NCI-H82 (cell line): ENCODE measurements around the gene GDF11.

ENCODE experiments used
- DNase-seq: peaks from one replicate; lab custom pipeline; 2025; lab: John Stamatoyannopoulos, UW

The GDF11 gene

DNA sequence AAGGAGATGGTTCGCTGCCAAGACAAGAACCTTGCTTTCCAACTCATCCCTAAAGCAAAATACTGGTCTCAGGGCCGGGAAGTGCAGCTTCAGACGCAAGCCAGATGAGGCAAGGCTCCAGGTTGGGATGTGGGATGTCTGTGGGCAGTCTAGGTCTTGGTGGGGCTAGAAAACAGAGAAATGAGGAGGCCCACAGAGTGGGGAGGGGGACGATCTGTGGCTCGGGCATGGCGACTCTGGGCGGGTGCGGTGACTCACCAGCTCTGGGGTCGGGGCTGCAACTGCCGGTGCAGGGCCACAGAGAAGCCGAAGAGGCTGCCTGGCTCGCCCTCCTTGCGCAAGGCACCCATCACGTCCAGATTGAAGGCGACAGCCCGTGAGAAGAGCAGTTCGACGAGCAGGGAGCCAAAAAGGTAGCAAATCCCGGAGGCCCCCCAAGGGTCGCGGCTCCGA is 35.7 kb upstream of the GDF11 start:
- no peak for DNase-seq

DNA sequence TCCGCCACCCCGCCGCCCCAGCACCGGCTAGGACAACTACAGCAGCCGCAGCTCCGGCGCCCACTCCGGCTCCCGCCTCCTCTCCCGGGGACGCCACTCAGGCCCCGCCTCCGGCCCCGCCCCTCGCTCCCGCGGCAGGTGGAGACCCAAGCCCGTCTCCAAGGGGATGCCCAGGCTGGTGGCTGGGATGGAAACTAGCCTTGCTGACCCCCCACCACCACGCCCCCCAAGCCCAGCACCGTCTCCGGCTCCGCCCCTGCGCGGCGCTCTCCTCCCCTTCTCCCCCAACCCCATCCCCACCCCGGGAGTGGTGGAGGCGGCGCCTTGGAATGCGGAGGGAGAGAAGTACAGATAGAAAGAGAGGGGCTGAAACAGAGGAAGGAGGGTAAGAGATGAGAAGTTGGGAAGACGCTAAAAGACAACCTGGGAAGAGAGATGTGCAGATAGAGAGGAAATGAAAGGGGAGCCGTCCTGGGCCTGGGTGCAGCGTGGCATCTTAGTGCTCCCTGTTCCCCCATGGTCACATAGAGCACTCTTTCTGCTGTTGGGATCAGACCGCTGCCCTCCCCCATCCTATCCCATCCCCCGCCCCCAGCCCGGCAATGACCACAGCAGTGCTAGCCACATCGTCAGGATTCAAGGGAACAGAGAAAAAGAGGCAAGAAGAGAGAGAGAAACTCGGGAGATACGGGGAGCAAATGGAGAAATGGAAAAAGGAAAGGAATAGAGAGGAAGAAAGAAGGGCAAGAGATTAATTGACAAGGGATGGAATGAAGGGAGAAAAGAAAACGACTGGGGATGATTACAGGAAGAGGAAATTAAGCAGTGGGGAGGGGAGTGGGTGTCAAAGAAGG is 34.9 kb upstream of the GDF11 start, which contains the start of gene ITGA7:
Gene ITGA7 (minus strand): TSS at position 64 of the 854 bp plus-strand sequence. CDS start 222 bp downstream, outside the sequence.
- DNase-seq = peak; percentile 83

DNA sequence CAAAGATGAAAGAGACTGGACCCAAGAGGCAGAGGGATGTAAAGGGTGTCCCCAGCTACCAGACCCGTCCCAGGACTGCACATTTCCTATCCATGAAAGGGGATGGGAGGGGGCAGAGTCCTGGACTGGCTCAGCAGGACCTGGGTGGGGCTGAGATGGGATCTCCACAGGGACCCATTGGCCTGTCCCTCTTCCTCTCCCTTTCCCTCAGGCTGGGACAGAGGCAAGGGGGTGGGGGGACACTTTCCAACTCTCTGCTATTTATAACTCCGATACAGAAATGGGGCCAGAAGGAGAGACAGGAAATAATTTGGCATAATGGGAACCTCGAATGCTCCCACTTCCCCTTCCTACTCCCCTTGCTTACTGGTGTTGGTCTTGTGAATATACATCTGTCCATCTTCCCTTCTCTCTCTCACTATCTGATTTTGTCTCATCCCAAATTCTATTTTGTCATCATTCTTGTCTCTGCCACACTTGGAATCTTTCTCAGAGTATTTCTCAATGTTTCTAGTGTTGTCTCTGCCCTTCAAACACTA is 34.2 kb upstream of the GDF11 start:
- DNase-seq = no peak

DNA sequence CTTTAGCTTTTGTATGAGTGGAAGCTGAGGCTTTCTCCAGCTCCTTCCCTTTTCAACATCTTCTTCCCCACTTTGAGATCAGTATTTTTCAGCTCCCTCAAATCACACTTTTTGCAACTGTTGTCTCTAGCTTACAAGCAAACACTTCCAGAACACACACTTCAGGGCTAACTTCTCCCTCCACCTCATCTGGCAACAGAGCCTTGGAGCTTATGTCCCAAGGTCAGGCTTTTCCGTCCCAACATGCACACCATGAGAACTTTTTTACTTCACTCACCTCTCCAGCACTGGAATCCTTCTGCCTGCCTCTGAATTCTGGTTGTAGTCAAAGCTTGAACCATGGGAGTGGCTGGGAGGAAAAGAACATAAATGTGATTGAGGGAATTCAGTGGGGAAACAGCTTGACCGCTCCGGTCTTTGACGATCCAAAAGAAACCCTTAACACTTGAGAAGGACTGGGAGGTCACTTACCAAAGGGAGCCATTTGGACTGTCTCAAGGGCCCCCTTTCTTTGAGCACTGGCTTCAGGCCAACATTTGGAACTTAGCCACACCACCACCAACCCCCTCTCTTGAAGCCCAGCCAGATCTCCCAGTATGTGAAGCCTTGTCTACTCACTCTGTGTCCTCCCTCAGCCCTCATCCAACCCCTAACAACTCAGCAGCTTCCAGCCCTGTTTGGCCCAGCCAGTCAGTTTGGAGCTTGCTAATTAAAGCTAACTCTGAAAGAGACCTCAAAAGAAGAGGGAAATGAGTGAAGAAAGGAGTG is 31.0 kb upstream of the GDF11 start:
- no peak for DNase-seq

DNA sequence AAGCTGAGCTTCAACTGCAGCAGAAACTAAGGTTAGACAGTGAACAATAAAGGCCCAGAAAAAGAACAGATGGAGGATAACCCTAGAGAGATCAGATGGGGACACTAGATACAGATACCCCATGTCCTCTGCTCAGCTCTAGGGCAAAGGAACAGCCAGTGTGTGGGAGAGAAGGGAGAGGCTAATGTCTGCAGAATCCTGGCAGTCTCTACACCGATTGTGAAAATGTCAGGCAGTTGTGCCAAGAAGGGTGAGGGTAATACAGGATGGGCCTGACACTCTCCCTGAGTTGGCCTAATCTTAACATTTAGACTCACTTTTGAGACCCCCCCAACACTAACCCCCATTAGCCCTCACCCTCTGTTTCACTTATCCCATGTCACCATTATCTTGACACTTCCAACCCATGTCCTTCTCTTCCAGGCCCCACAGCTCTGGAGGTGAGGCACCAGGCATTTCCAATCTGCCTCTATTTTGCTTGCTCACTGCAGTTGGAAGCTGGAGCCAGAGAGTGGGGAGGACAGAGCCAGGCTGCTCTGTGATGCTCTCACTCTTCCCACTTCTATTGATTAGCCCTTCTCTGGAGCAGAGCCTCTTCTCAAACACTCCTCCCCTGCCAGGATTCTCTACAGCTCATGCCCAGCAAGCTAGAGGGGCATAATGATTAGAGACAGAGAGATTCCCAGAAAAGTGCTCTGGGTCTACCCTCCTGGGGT is 30.1 kb upstream of the GDF11 start:
- DNase-seq = no peak

DNA sequence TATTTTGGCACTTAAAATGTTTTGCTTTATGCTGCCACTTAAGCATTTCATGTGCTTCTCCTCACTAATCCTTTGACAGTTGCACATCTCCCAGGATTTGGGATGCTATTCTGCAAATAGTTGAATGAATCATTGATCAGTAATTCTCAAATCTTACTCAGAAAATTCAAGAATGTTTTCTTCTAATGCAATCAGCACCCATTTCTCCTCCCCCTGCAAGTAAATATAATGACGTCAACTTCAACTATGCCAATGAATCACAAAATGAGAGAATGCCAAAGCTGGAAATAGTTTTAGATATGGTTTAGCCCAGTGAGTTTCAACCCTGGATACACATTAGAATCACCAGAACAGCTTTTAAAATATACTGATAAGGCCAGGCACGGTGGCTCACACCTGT is 29.2 kb upstream of the GDF11 start:
- no peak for DNase-seq

DNA sequence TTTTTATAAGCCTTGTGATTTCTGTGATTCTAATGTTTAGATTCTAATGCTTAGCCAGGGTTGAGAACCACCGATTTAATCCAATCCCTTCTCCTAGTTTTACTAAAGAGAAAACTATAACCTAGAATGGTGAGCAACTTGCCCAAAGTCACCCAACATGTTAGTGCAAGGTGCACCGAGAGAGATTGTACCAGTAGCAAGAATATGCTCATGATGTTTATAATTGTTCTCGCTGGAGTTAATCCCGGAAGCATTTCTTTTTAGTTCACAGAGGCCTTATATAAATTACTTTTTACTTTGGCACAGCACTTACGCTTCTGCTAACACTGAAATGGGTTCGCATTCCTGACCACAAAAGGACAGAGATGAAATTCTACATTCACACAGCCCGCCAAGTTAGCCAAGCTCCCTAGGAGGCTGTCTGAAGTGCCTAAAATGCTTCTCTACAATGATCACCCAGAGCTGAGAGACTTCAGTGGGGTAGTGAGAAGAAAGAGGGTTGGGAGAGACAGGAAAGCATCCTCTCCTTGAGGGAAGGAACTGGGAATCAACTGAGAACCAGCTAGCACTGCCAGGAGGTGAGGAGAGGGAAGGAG is 27.7 kb upstream of the GDF11 start:
- no peak for DNase-seq

DNA sequence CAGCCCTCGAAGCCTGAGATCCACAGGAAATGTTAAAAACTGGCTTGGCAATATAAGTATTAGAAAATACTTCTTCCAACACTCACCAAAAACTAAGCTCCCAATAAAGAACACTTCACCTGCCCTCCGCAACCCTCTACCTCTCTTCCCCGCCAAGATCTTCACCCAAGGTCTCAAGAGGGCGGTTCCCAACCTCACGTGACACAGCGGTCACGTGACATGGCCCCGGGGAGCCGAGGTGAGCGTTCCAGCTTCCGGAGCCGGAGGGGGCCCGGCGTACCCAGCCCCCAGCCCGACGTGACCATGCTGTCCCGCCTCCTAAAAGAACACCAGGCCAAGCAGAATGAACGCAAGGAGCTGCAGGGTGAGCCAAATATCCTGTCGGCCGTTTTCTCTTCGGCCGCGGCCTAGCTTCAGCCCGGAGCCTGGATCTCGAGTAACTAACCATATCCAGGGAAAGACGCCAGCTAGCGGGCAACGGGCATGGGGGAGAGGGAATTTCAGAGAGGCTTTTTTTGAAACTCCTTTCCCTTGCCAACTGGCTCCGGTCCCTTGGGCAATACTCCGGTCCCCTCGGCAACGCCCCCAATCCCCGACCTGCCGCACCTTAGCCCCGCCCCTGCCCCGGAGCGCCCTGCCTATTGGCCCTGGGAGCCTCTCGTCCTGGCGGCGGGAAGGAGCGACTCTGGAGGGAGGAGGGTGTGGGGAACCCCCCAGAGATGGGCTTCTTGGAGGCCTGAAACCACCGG is 26.9 kb upstream of the GDF11 start, which contains the start of gene BLOC1S1:
Gene BLOC1S1 (plus strand): TSS at position 214 of the 749 bp plus-strand sequence. CDS start 6 bp downstream, at position 220.
- peak; percentile 97 for DNase-seq

DNA sequence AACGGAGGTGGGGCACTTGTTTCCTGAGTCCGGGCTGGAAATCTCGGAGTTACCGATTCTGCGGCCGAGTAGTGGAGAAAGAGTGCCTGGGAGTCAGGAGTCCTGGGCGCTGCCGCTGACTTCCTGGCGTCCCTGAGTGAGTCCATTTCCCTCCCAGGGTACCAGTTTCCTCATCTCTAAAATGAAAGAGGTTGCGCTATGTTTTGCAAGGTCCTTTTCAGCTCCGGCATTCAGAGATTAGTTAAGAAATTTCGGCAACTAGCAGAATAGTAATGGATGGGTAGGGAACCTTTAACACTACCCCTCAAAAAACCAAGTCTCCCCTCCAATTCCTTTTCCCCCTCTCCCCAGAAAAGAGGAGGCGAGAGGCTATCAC is 26.4 kb upstream of the GDF11 start:
- DNase-seq = no peak

DNA sequence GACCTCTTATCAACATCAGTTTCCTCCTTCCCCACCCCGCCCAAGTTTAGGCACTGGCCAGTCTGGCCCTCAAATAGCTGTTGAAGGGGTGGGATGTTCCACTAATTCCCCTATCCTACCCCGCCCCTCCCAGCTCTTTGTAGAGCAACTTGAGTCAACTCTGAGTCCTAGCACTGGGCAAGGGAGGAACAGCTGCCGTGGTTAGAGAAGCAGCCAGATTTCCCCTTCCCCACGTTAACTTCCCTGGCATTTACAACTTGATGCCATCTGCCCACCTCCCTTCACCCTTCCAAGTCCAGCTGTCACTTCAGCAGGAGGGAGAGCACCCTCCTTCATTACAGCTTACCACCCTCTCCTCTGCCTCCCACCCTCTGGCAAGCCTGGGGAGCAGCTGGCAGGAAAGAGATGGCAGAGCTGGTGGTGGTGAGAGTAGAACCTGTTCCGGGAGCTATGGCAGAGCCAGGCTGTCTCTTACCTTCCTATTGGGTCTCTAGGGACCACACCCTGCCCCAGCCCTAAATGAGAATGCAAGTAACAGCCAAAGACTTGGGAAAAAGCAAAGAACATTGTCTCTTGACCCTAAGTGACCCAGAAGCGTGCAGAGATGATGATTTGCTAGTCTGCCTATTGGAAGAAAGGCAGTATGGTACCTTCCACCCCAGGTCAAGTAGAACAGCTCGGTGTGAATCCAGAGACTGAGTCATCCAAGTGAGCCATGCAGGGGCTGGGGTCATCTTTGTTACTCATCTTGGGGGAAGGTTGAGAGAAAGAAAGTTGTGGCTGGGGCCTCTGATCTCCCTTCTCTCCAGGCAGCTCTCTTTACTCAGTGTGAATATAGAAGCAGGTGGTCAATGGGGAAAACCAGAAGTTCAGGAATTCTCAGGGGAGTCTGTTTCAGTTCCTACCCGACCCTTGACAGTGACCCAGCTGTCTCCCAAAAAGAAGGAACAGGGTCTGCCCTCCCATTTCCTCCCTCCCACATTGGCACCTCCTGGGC is 25.6 kb upstream of the GDF11 start:
- peak; percentile 62 for DNase-seq

DNA sequence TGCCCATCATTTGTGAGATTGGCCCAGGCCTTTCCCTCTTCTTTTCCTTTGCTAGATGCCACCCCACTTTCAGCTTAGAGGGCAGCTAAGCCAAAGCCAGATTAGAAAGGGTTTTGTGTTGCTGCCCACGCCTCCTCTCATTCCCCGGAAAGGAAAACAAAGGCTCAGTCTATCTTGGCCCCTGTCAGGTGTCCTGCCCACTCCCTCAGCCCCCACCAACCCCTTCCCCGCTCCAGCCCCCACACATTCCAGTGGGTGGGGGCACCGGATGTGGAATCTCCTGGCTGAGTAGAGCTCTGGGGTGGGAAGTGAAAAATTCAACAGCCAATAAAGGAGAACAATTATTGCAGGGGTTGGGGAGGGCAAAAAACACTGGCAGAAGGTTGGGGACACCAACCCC is 24.9 kb upstream of the GDF11 start:
- peak; percentile 39 for DNase-seq

DNA sequence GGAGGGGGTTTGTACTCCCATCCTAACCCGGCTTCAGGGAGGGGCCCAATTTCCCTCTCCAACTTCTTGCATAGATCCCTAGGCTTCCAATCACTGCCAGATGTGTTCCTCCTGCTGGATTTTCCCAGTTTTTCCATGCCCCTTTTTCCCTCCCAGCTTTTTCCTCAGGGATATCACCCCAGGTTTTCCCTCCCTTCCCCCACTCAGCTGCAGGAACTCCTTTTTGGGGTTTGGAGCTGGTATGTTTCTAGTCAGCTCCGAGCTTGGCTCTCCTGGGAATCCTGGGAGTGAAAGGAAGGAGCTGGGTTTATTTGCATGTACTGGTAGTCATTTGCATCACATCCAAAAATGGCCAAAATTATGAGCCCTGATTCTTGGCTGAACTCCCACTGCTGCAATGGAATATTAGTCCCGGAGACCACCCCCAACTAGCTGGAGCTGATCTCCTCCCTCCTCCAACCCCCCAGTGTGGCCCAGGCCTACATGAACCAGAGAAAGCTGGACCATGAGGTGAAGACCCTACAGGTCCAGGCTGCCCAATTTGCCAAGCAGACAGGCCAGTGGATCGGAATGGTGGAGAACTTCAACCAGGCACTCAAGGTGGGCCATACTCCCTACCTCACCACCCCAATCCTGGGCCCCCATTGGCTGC is 24.2 kb upstream of the GDF11 start:
- DNase-seq = no peak

DNA sequence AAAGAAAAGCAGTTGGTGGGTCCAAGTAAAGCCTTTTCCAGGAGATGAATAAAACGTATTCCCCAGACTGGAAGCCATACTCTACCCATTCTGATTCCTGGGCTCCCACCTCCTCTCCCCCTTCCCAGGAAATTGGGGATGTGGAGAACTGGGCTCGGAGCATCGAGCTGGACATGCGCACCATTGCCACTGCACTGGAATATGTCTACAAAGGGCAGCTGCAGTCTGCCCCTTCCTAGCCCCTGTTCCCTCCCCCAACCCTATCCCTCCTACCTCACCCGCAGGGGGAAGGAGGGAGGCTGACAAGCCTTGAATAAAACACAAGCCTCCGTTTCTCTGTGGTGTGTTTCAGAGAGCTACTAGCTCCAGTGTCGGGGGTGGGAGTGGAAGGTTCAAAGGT is 23.6 kb upstream of the GDF11 start:
- DNase-seq = no peak

DNA sequence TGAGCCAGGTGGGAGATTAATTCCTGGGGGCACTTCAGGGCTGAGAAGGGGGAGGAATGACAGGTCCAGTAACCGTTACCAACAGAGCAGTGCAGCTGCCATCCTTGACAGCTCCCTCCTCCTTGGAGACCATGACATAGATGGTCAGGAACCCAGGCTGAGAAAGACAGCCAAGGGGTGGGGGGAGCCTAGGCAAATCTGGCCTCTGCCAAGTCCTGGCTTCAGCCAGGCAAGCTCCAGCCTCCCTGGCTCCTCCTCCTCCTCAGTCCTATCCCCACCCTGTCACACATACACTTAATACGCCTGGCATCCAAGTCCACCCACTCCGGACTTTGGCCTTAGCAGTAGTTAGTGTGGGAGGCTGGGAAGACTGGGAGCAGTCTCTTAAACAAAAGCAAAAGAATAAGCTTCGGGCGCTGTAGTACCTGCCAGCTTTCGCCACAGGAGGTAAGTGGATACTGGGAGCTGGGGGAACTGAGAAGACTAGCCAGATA is 22.8 kb upstream of the GDF11 start, which contains the start of gene RDH5:
Gene RDH5 (plus strand): TSS at position 323 of the 494 bp plus-strand sequence. CDS start 792 bp downstream, outside the sequence.
- peak; percentile 66 for DNase-seq

DNA sequence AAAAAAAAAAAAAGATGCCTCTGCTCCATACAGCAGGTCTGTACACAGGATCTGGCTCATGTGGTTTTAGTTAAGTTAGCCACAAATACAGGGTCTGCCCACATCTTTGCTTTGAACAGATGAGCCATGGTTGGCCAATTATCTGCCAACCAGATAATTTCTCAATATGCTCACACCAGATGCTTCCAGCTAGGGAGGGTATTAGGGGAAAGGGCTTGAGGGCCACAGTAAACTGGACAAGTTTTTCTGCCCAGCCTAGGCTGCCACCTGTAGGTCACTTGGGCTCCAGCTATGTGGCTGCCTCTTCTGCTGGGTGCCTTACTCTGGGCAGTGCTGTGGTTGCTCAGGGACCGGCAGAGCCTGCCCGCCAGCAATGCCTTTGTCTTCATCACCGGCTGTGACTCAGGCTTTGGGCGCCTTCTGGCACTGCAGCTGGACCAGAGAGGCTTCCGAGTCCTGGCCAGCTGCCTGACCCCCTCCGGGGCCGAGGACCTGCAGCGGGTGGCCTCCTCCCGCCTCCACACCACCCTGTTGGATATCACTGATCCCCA is 22.0 kb upstream of the GDF11 start:
- peak; percentile 72 for DNase-seq

DNA sequence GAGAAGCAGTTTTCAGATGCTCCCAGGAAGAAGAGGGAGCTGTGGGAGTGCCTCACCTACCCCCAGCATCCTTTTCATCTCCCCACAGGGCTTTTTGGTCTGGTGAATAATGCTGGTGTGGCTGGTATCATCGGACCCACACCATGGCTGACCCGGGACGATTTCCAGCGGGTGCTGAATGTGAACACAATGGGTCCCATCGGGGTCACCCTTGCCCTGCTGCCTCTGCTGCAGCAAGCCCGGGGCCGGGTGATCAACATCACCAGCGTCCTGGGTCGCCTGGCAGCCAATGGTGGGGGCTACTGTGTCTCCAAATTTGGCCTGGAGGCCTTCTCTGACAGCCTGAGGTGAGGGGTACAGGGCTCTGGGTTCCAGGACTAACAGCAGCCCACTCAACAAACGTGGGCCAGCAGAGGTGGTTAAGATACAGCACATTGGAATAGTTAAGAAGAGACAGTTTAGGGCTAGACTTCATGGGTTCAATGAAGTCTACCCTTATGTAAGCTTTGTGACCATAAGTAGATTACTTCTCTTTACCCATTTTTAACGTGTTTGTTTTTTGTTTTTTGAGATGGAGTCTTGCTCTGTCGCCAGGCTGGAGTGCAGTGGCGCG is 21.2 kb upstream of the GDF11 start:
- DNase-seq = no peak

DNA sequence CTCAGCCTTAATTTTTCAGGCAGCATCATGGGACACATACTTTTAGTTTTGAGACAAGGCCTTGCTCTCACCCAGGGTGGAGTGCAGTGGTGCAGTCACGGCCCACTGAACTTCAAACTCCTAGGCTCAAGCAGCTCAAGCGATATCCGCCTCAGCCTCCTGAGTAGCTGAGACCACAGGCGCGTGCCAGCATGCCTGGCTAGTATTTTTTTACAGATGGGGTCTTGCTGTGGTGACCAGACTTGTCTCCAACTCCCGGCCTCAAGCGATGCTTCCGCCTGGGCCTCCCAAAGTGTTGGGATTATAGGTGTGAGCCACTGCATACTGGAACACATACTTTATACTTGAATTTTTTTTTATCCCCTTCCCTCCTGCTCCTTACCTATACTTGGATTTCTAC is 20.0 kb upstream of the GDF11 start:
- no peak for DNase-seq
